Measurements from ENCODE around the gene CDH4.

DNA sequence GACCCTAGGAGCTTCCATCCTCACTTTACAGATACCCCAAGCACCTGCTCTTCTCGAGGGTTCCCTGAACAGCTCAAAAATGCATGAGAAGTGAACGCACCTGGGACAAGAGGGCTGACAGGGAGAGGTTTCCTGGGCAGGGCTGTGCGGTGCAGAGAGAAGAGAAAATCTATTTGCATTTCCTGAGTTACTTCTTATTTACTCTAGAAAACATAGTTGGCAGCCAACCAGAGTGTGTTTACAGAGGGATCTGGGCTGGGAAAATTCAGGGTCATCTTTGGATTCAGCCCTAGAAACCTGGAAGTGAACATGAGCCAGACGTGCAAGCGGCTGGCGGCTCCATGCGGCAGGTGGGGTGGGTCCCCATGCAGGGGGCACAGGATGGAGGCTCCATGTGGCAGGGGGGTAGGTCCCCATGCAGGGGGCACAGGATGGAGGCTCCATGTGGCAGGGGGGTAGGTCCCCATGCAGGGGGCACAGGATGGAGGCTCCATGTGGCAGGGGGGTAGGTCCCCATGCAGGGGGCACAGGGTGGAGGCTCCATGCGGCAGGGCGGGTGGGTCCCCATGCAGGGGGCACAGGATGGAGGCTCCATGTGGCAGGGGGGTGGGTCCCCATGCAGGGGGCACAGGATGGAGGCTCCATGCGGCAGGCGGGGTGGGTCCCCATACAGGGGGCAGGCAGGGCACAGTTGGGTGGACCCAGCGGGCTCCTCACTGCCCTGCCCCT, 471.6 kb downstream of the CDH4 start:
- TF ChIP-seq, protein P1, sequence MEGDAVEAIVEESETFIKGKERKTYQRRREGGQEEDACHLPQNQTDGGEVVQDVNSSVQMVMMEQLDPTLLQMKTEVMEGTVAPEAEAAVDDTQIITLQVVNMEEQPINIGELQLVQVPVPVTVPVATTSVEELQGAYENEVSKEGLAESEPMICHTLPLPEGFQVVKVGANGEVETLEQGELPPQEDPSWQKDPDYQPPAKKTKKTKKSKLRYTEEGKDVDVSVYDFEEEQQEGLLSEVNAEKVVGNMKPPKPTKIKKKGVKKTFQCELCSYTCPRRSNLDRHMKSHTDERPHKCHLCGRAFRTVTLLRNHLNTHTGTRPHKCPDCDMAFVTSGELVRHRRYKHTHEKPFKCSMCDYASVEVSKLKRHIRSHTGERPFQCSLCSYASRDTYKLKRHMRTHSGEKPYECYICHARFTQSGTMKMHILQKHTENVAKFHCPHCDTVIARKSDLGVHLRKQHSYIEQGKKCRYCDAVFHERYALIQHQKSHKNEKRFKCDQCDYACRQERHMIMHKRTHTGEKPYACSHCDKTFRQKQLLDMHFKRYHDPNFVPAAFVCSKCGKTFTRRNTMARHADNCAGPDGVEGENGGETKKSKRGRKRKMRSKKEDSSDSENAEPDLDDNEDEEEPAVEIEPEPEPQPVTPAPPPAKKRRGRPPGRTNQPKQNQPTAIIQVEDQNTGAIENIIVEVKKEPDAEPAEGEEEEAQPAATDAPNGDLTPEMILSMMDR (IDR thresholded peaks at IDR 0.05) = no peak
- no peak for TF ChIP-seq POLR2A (IDR thresholded peaks at IDR 0.05)
